Right lobe of liver (tissue), 4 donors: ENCODE measurements around the gene CLEC16A.

Experiments
- POLR2A ChIP-seq: fragments of 450-650 bp; IDR thresholded peaks from one replicate; pipeline ENCODE4 v1.6.1; 2017; ENCODE audit warnings: antibody characterized with exemption, mild to moderate bottlenecking
- TF ChIP-seq, protein P1 (sequence below), 4 donors: fragments of 200-600 bp in 3 of 4; fragments of 450-650 bp in 1 of 4; IDR thresholded peaks; one replicate each; pipeline versions ENCODE4 v1.5.1 to v1.8.0; 2016 to 2022; ENCODE audit warnings: antibody characterized with exemption in 4 of 4, mild to moderate bottlenecking in 2 of 4
- donor health status: DM: no; HTN: no; CAD: no.
- donor health status: DM: no; HTN: no; CAD: no.
- donor health status: DM: no; HTN: yes; CAD: no.

- TF ChIP-seq, protein P1, sequence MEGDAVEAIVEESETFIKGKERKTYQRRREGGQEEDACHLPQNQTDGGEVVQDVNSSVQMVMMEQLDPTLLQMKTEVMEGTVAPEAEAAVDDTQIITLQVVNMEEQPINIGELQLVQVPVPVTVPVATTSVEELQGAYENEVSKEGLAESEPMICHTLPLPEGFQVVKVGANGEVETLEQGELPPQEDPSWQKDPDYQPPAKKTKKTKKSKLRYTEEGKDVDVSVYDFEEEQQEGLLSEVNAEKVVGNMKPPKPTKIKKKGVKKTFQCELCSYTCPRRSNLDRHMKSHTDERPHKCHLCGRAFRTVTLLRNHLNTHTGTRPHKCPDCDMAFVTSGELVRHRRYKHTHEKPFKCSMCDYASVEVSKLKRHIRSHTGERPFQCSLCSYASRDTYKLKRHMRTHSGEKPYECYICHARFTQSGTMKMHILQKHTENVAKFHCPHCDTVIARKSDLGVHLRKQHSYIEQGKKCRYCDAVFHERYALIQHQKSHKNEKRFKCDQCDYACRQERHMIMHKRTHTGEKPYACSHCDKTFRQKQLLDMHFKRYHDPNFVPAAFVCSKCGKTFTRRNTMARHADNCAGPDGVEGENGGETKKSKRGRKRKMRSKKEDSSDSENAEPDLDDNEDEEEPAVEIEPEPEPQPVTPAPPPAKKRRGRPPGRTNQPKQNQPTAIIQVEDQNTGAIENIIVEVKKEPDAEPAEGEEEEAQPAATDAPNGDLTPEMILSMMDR (IDR thresholded peaks at IDR 0.05): no peak
- no peak for TF ChIP-seq POLR2A
These were observed 217.1 kb downstream of the CLEC16A start for GRCh38 chr16:11161439-11161838.
